MM.1S (cell line): ENCODE measurements around the gene LMO7.

Source experiments
- DNase-seq: peaks from one replicate; pipeline ENCODE4 v3.0.0-alpha.2; 2015
- H2AFZ ChIP-seq: fragments of 300-600 bp; sonication (generic); 2 replicates; pipeline ENCODE4 v1.6.0; 2016; ENCODE audit warnings: antibody characterized with exemption, low read length
- H3F3A ChIP-seq: fragments of 300-600 bp; sonication (generic); 2 replicates; pipeline ENCODE4 v1.6.1; 2016; ENCODE audit warnings: mild to moderate bottlenecking, antibody characterized with exemption, low read length, moderate library complexity, mixed read lengths; ENCODE audit not compliant: insufficient read depth
- H3K27ac ChIP-seq: fragments of 300-600 bp; sonication (generic); 2 replicates; pipeline ENCODE4 v1.5.1; 2016; ENCODE audit warnings: mild to moderate bottlenecking, low read length
- H3K27me3 ChIP-seq: fragments of 300-600 bp; sonication (generic); replicated peaks from 2 replicates; pipeline ENCODE4 v1.6.0; 2016; ENCODE audit warnings: low read length; ENCODE audit not compliant: insufficient read depth
- H3K36me3 ChIP-seq: fragments of 300-600 bp; sonication (generic); replicated peaks from 2 replicates; pipeline ENCODE4 v1.6.1; 2016; ENCODE audit warnings: mild to moderate bottlenecking, low read length, mixed read lengths; ENCODE audit not compliant: insufficient read depth
- H3K4me1 ChIP-seq: fragments of 300-600 bp; sonication (generic); 2 replicates; pipeline ENCODE4 v1.6.1; 2016; ENCODE audit warnings: low read length, mixed read lengths
- H3K4me2 ChIP-seq: fragments of 300-600 bp; sonication (generic); 2 replicates; pipeline ENCODE4 v1.6.0; 2016; ENCODE audit warnings: low read depth, low read length
- H3K4me3 ChIP-seq: fragments of 300-600 bp; sonication (generic); 2 replicates; pipeline ENCODE4 v1.5.1; 2016; ENCODE audit warnings: low read length, mixed read lengths
- H3K79me2 ChIP-seq: fragments of 300-600 bp; sonication (generic); 2 replicates; pipeline ENCODE4 v1.6.1; 2016; ENCODE audit warnings: mixed run types, low read length, mixed read lengths
- H3K9ac ChIP-seq: fragments of 300-600 bp; sonication (generic); 2 replicates; pipeline ENCODE4 v1.6.1; 2016; ENCODE audit warnings: low read length, mixed read lengths
- H3K9me2 ChIP-seq: fragments of 300-600 bp; sonication (generic); replicated peaks from 2 replicates; pipeline ENCODE4 v1.6.1; 2016; ENCODE audit warnings: mild to moderate bottlenecking, low read length, mixed read lengths; ENCODE audit not compliant: insufficient read depth
- H3K9me3 ChIP-seq: fragments of 300-600 bp; sonication (generic); replicated peaks from 2 replicates; pipeline ENCODE4 v1.6.1; 2016; ENCODE audit warnings: mild to moderate bottlenecking, low read length, mixed read lengths; ENCODE audit not compliant: insufficient read depth
- H4K20me1 ChIP-seq: fragments of 300-600 bp; sonication (generic); 2 replicates; pipeline ENCODE4 v1.6.1; 2016; ENCODE audit warnings: mild to moderate bottlenecking, low read length, moderate library complexity, mixed read lengths; ENCODE audit not compliant: insufficient read depth
- EZH2 ChIP-seq: fragments of 300-600 bp; sonication (generic); optimal IDR thresholded peaks from 2 replicates; pipeline ENCODE3; 2017; ENCODE audit warnings: low read depth, mild to moderate bottlenecking, antibody characterized with exemption, low read length, mixed read lengths
- EZH2phosphoT487 ChIP-seq: fragments of 300-600 bp; sonication (generic); IDR thresholded peaks from 2 replicates; pipeline ENCODE4 v1.6.1; 2018; ENCODE audit warnings: antibody characterized with exemption, low read length
- TF ChIP-seq, protein P1 (sequence below): fragments of 300-600 bp; sonication (generic); IDR thresholded peaks from 2 replicates; pipeline ENCODE4 v1.5.1; 2016; ENCODE audit warnings: antibody characterized with exemption, low read length, mixed read lengths

The LMO7 gene

DNA sequence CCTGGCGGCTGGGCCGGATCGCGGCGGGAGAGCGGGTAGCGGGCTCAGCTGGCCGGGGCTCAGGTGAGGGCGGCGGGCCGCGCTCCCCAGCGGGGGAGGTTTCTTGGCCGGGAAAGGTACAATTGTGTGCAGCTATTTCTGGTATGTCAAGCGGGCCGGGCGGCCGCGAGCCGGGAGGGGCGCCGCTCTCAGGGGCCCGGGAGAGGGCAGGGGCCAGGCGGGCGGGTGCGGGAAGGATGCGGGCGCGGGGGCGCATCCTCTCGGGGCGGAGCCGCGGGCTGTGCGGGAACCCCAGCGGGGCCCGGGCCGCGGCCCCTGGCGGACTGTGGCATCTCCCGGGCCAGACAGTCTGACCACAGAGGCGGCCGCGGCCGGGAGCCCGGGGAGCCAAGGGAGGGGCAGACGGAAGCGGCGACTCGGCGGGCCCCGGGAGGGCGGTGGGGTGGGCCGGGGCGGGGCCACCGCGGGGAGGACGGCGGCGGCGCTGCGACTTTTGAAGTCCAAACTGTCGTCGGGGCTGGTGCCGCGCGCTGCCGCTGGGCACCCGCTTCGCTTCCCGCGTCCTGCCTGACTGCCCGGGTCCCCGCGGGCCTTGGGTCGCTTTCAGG is at the start of gene LMO7:
TSS of gene LMO7 (plus strand) at position 503 of the 608 bp plus-strand sequence. CDS start 328 bp downstream, outside the sequence.
- Histone ChIP-seq H3K27me3 (no peaks in the 10 kb centered on the region), H3F3A (peaks cover 3% of the 10 kb centered on the region; the same call in 1 of the 2 replicates), H3K9me2 (no peaks in the 10 kb centered on the region), H3K4me1 (no peaks in the 10 kb centered on the region), H3K79me2 (no peaks in the 10 kb centered on the region), H3K9me3 (no peaks in the 10 kb centered on the region), H3K9ac (peak within 1 kb of the TSS; percentile 61), H2AFZ (peak within 1 kb of the TSS; percentile 95), H3K36me3 (no peaks in the 10 kb centered on the region), H3K27ac (peak within 1 kb of the TSS; percentile 51; the same call in 1 of the 2 replicates), H3K4me3 (peak within 1 kb of the TSS; percentile 79), H3K4me2 (peak within 1 kb of the TSS; percentile 97), H4K20me1 (no peaks in the 10 kb centered on the region)
- TF ChIP-seq EZH2phosphoT487: no peak
- TF ChIP-seq, protein P1, sequence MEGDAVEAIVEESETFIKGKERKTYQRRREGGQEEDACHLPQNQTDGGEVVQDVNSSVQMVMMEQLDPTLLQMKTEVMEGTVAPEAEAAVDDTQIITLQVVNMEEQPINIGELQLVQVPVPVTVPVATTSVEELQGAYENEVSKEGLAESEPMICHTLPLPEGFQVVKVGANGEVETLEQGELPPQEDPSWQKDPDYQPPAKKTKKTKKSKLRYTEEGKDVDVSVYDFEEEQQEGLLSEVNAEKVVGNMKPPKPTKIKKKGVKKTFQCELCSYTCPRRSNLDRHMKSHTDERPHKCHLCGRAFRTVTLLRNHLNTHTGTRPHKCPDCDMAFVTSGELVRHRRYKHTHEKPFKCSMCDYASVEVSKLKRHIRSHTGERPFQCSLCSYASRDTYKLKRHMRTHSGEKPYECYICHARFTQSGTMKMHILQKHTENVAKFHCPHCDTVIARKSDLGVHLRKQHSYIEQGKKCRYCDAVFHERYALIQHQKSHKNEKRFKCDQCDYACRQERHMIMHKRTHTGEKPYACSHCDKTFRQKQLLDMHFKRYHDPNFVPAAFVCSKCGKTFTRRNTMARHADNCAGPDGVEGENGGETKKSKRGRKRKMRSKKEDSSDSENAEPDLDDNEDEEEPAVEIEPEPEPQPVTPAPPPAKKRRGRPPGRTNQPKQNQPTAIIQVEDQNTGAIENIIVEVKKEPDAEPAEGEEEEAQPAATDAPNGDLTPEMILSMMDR: no peak
- TF ChIP-seq EZH2: no peak
- peak; percentile 72 for DNase-seq

DNA sequence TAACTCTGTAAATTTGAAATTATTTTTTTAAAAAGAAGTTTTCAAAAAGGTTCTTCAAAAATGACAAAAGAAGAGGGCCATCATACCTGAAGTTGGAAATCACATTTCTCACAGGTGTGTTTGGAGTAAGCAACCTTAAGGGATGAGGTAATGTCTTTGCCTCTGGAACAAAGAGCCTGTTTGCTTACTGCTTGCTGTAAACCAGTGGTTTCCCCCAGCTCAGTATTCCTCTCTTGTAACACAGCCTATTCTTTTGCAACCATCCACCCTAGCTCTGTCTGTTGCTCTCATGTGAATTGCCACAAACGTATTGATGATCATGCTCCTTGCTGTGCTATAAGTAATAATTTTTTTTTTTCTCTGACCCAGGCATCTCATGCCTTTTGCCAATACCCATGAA is 48.5 kb upstream of the LMO7 start:
- H3K9ac ChIP-seq: no peak overlapping the region
- H4K20me1 ChIP-seq: no peaks in the 10 kb centered on the region

DNA sequence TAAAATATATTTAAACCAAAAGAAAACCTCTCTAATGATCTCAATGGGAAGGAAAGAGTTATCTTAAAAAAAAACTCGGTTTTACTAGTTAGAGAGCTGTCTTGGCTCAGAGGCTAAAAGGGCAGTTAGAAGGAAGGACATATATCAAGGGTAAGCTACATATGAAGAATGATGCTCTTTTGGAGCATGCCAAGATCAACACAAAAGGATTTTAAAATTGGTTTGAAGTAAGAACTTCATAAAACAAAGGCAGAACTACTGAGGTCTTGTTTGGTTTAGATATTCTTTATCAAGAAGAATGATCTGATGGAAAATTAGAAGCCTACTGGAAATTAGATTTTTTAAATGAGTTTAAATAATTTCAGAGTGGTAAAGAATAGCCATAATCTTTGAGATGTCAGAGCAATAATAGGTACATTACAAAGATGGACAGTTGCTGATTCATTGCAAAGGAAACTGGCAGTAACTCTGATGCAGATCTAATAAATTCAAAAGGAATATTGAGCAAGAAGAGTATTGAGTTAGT is 39.4 kb upstream of the LMO7 start:
- no peaks in the 10 kb centered on the region for H3F3A ChIP-seq
- no peak overlapping the region for H3K4me3 ChIP-seq
- no peaks in the 10 kb centered on the region for H3K9me2 ChIP-seq
- no peaks in the 10 kb centered on the region for H3K27me3 ChIP-seq
- no peak for DNase-seq
- H3K36me3 ChIP-seq: no peaks in the 10 kb centered on the region
- H3K27ac ChIP-seq: no peak overlapping the region
- TF ChIP-seq, protein P1: no peak
- TF ChIP-seq EZH2: no peak
- TF ChIP-seq EZH2phosphoT487: no peak
- H4K20me1 ChIP-seq: no peaks in the 10 kb centered on the region
- H3K4me2 ChIP-seq: no peak overlapping the region
- no peaks in the 10 kb centered on the region for H3K4me1 ChIP-seq
- H3K9ac ChIP-seq: no peak overlapping the region
- H2AFZ ChIP-seq: no peak overlapping the region
- H3K9me3 ChIP-seq: no peaks in the 10 kb centered on the region
- no peaks in the 10 kb centered on the region for H3K79me2 ChIP-seq

More for the DNA sequence above, 48.5 kb upstream of the LMO7 start:
- no peak for TF ChIP-seq EZH2
- TF ChIP-seq EZH2phosphoT487: no peak
- TF ChIP-seq, protein P1: no peak
- Histone ChIP-seq H3F3A (no peaks in the 10 kb centered on the region), H3K27me3 (no peaks in the 10 kb centered on the region), H2AFZ (no peak overlapping the region), H3K4me1 (no peaks in the 10 kb centered on the region), H3K9me3 (no peaks in the 10 kb centered on the region), H3K79me2 (no peaks in the 10 kb centered on the region), H3K36me3 (no peaks in the 10 kb centered on the region; the same call in 1 of the 2 replicates), H3K9me2 (no peaks in the 10 kb centered on the region), H3K4me3 (no peak overlapping the region), H3K27ac (no peak overlapping the region), H3K4me2 (no peak overlapping the region)
- DNase-seq: no peak
